ENCODE results near the gene STIMATE. TPM values are rescaled to one million over a fixed set of nuclear protein-coding genes. Genes with fewer than 3 reads are reported as not detected.

The STIMATE gene
- total and polyA plus RNA-seq, 4 donors: 14.0 to 24.4 (median 20.9) TPM

GRCh38 chr3:52851348-52851747 is 46.0 kb downstream of the STIMATE start:
- peaks cover 2 to 5% (median 4%) of the 10 kb centered on the region in 4 donors for H3K4me1 ChIP-seq (ENCODE audit: control insufficient read depth in 4 of 4, insufficient read depth in 4 of 4, low read length in 3 of 4)
- peaks cover 0 to 39% (median 21%) of the 10 kb centered on the region in 4 donors for H3K36me3 ChIP-seq (ENCODE audit: control insufficient read depth in 4 of 4, insufficient read depth in 3 of 4, low read depth in 1 of 4, low read length in 3 of 4)
- DNase-seq (ENCODE audit: low spot score): no peak
- no peak overlapping the region for H3K9ac ChIP-seq (ENCODE audit: low read depth in 1 of 2, low read length in 2 of 2)
- H3K27ac ChIP-seq (ENCODE audit: low read depth in 1 of 2, low read length in 2 of 2): peak overlapping the region in 1 of 2 donors; percentile 0
- H3K27me3 ChIP-seq (ENCODE audit: control insufficient read depth in 4 of 4, insufficient read depth in 4 of 4, low read length in 3 of 4): no peaks in the 10 kb centered on the region
- WGBS: 49% methylated on average over 3 of the region's 3 CpGs
- peak; percentile 95 to 98 for TF ChIP-seq RAD21 (IDR thresholded peaks at IDR 0.05)
- no peak for TF ChIP-seq ZBTB33 (IDR thresholded peaks at IDR 0.05)
- TF ChIP-seq ATF3 (IDR thresholded peaks at IDR 0.05): no peak
- peak; percentile 97 for TF ChIP-seq CTCF (IDR thresholded peaks at IDR 0.05; ENCODE audit: low read depth, low read length, missing input control)
- no peak for TF ChIP-seq EGR1 (IDR thresholded peaks at IDR 0.05; ENCODE audit: low read depth in 2 of 2)
- TF ChIP-seq JUND (IDR thresholded peaks at IDR 0.05): no peak
- TF ChIP-seq HNF4G (IDR thresholded peaks at IDR 0.05): no peak
- TF ChIP-seq YY1 (IDR thresholded peaks at IDR 0.05): no peak
- peak in 1 of 2 donors; percentile 49 for TF ChIP-seq RXRA (IDR thresholded peaks at IDR 0.05)
- no peak for TF ChIP-seq MAX (IDR thresholded peaks at IDR 0.05)
- TF ChIP-seq HNF4A (conservative IDR thresholded peaks at IDR 0.05): peak; percentile 31 to 44
- TF ChIP-seq GABPA (IDR thresholded peaks at IDR 0.05 in 1 of 2, conservative IDR thresholded peaks at IDR 0.05 in 1 of 2): no peak
- no peak for TF ChIP-seq REST (IDR thresholded peaks at IDR 0.05)
- no peak for TF ChIP-seq FOXA1 (IDR thresholded peaks at IDR 0.05)
- no peak for TF ChIP-seq TAF1 (conservative IDR thresholded peaks at IDR 0.05)
- no peaks in the 10 kb centered on the region for H3K9me3 ChIP-seq (ENCODE audit: control insufficient read depth in 4 of 4, low read length in 3 of 4)
- H3K4me3 ChIP-seq (ENCODE audit: low read depth in 1 of 3, low read length in 3 of 3): no peak overlapping the region

GRCh38 chr3:52849656-52850055 is 47.7 kb downstream of the STIMATE start:
- H3K9ac ChIP-seq (ENCODE audit: low read depth in 1 of 2, low read length in 2 of 2): no peak overlapping the region
- H3K4me1 ChIP-seq (ENCODE audit: control insufficient read depth in 4 of 4, insufficient read depth in 4 of 4, low read length in 3 of 4): peaks cover 8 to 12% (median 10%) of the 10 kb centered on the region in 4 donors
- H3K36me3 ChIP-seq (ENCODE audit: control insufficient read depth in 4 of 4, insufficient read depth in 3 of 4, low read depth in 1 of 4, low read length in 3 of 4): peaks cover 0 to 36% (median 21%) of the 10 kb centered on the region in 4 donors
- H3K9me3 ChIP-seq (ENCODE audit: control insufficient read depth in 4 of 4, low read length in 3 of 4): no peaks in the 10 kb centered on the region
- no peak for DNase-seq (ENCODE audit: low spot score)
- 97% methylated on average over 15 of the region's 15 CpGs for WGBS
- no peaks in the 10 kb centered on the region for H3K27me3 ChIP-seq (ENCODE audit: control insufficient read depth in 4 of 4, insufficient read depth in 4 of 4, low read length in 3 of 4)
- H3K27ac ChIP-seq (ENCODE audit: low read depth in 1 of 2, low read length in 2 of 2): no peak overlapping the region
- no peak for TF ChIP-seq NR2F2 (IDR thresholded peaks at IDR 0.05)
- TF ChIP-seq HNF4G (IDR thresholded peaks at IDR 0.05): no peak
- H3K4me3 ChIP-seq (ENCODE audit: low read depth in 1 of 3, low read length in 3 of 3): no peak overlapping the region
